Dedifferentiated amniotic fluid mesenchymal stem cell (primary cell): Measurements from ENCODE around the gene TMEM184B.
"Not testable (repeated sequence)": the region's sequence is repeated elsewhere in the genome, so short reads cannot be mapped to it uniquely, and the experiment has no call there.

Experiments
- DNase-seq: peaks from one replicate; pipeline ENCODE4 v3.0.0-alpha.2; 2016; ENCODE audit errors: extremely low spot score

Gene TMEM184B

DNA sequence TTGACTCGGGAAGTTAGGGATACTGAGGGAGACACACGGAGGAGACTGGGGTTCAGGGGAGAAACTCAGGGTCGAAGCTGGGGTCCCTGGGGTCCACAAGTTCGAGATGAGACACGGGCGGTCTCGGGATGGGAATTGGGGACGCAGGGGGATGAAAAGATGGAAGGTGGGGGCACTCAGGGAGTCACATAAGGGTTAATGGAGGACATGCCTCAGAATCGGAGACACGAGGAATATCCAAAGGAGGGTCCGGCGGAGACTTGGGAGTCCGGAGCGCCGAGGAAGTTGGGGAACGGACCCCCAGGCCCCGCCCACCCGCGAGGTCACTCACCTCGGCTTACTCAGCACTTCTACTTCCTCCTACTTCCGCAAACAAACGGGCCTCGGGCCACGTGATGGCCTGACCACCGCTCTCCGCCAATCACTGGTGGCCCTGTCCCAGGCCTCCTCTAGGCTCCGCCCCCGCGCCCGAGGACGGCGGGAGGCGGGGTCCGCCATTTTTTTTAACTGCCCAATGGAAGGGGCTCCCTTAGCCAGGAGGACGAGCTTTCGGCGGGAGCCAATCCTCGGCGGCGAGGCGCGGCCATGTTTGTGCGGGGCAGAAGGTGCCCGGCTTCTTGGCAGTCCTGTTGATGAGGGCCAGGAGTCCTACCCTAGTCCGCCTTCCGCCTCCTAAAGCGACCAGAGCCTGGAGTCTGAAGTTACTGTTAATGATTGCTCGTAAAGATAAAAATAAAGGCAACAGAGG is 91.2 kb downstream of the TMEM184B start, which contains the start of gene PLA2G6:
Gene PLA2G6, minus strand, starts transcription at position 378 of the 748 bp plus-strand sequence. CDS start 12,404 bp downstream, outside the sequence.
- DNase-seq, result peak; percentile 98

- no peak for DNase-seq
Measured at GRCh38 chr22:38180841-38181452, 91.9 kb downstream of the TMEM184B start.

DNA sequence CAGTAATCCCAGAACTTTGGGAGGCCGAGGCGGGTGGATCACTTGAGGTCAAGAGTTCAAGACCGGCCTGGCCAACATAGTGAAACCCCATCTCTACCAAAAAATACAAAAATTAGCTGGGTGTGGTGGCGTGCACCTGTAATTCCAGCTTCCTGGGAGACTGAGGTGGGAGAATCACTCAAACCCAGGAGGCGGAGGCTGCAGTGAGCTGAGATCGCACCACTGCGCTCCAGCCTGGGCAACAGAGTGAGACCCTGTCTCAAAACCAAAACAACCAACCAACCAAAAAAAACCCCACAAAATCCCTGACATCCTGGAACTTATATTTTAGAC is 94.2 kb downstream of the TMEM184B start:
- not testable (repeated sequence) for DNase-seq

- peak; percentile 82 for DNase-seq
Measured at GRCh38 chr22:38177926-38178604, 94.7 kb downstream of the TMEM184B start.

DNA sequence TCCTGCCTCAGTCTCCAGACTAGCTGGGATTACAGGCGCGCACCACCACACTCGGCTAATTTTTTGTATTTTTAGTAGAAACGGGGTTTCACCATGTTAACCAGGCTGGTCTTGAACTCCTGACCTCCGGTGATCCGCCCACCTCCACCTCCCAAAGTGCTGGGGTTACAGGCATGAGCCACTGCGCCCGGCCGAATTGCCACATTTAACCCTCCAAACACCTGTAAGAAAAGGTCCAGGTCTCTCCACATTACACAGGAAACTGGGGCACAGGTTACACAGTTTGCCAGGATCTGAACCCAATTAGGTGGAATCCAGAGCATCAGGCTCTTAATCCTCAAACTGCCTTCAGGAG is 95.3 kb downstream of the TMEM184B start:
- DNase-seq, result not testable (repeated sequence)

DNA sequence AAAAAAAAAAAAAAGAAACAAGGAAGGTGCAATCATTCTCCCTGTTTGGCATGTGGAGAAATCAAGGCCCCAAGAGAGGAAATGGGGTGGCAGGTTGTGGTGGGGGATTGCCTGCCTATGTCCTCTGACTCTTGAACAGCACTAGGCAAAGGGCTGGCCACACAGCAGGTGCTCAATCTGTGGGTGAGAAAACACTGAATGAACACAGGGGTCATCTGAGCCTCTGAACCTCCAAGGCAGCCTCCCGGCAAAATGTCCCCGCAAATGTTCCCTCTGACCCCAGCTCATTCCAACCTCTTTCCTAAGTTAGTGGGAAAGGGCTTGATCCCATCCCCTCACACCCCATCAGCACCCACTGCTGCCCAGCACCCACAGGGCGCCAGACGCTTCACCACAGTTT is 95.8 kb downstream of the TMEM184B start:
- no peak for DNase-seq

- peak; percentile 75 for DNase-seq
Measured at GRCh38 chr22:38176170-38176741, 96.6 kb downstream of the TMEM184B start.

DNA sequence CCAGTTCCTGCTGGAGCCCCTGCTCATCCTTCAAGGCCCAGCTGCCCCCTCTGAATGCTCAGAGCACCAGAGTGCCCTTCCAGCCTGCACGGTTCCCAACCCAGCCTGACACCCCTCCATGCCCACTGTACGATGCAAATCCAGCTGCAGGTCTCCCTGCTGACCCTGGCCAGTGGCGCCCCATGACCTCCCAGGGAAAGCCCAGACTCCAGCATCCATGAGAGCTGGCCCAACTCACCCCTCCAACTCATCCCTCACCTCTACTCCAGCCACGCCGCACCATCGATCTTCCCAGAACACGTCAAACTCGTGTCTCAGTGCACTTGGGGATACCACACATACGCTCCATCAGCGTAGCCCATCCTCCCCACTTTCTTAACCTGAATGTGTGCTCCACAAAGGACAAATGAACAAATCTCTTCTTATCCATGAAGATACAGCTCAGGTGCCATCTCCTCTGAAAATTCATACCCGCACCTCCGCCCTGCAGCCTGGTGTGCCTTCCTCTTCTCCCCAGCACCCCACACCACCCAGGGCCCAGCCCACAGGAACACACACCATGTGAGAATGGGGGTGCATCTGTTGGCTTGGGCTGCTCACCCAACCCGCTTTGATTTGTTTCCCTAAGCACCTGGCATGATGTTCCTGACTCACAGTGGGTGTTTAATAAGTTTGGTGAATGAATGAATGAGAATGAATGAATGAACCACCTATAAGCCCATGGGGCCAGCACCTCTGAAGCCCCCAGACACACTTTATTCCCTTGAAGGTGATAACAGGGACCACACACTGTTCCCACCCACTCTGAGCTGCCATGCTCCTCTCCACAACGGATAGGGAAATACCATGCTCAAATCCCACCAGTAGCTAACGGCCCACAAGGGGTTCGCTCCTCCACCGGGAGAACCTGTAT is 97.3 kb downstream of the TMEM184B start:
- no peak for DNase-seq

DNA sequence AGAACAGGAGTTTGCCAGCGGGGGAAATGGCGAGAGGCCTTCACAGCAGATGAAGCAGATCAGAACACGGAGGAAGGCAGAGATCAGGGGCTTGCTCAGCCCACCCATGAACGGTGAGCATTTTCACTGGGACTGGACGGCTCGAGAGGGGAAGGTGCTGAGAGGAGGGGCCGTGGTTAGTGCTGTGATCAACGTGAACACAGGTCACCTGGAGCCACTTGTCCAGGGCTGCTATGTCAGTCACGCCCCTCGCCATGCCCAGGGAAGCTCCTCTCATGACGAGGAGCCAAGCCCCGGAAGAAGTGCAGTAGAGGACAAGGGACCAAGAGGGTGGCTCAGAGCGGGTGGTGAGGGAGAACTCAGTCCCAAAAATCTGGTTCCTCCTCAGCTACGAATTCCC is 98.2 kb downstream of the TMEM184B start:
- no peak for DNase-seq

DNA sequence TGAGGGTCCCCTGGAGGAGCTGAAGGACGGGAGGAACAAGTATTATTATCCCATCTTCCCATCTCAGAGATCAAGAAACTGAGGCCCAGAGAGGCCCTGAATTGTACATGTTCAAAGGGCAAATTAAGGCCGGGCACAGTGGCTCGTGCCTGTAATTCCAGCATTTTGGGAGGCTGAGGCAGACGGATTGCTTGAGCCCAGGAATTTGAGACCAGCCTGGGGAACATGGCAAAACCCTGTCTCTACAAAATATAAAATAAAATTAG is 99.2 kb downstream of the TMEM184B start:
- no peak for DNase-seq

- DNase-seq, result no peak
Measured at GRCh38 chr22:38172832-38173640, 99.8 kb downstream of the TMEM184B start.

- no peak for DNase-seq
Measured at GRCh38 chr22:38171927-38172831, 100.6 kb downstream of the TMEM184B start.

DNA sequence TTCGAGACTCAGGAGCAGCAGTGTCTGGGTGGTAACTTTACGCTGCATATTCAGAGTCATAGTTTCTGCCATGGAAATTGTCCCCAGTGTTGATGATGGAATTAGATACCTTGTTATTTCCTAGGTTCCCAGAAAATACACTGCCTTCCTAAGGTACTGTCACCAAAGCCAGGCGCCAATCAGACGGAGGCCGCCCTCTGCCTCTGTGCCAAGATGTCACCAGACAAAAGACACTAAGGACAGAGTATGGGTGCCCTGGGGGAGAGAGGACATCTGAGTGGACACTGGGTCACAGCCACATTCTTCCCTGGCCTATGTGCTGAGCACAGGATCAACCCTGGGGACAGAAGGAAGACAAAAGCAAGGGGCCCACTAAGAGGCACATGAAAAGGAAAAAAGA is 102.3 kb downstream of the TMEM184B start:
- no peak for DNase-seq
